ENCODE data around the gene MEPCE.

Gene MEPCE

GRCh38 chr7:100465299-100465698 is 35.7 kb downstream of the MEPCE start:
- DNase-seq, result no peak

GRCh38 chr7:100465702-100466311 is 36.2 kb downstream of the MEPCE start:
- DNase-seq, result no peak

DNA sequence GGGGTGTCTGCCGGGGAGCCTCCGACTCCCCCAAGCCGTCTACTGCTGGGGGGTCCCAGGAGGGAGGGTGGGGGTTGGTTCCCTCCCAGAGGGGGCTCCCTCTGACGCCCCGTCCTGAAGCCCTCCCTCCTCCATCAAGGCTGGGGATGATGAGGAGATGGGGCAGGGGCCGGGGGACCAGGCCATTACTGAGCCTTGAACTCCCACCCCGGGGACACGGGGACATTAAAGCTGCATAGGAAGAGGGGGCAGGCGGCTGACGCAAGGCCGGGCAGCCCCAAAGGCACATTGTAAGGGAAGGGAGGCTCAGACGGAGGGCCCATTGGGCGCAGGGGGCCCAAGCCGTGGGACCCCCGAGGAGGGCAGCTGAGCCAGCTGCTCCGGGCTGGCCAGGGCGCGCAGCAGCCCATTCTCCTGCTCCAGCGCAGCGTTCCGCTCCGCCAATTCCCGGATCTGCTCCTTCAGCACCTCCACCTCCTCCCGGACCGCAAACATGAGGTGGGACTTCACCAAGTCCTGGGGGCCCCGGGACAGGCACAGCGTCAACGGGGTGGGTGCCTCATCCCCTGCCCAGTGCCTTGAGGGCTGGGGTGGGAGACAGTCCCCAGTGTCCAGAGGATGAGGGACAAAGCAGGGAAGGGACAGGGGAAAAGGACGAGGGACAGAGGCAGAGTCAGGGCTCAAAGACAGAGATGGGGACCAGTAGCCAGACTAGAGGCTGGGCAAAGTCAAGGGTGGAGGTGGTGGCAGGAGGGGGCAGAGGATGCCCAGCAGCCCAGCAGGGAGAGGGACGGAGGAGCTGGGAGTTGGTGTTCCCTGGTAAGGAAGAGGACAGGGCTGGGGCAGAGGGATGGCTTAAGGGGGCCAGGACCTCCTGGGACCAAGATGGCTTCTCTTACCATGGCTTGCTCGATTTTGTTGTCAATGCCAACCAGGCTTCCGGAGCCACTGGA is 37.3 kb downstream of the MEPCE start:
- DNase-seq, result no peak

DNA sequence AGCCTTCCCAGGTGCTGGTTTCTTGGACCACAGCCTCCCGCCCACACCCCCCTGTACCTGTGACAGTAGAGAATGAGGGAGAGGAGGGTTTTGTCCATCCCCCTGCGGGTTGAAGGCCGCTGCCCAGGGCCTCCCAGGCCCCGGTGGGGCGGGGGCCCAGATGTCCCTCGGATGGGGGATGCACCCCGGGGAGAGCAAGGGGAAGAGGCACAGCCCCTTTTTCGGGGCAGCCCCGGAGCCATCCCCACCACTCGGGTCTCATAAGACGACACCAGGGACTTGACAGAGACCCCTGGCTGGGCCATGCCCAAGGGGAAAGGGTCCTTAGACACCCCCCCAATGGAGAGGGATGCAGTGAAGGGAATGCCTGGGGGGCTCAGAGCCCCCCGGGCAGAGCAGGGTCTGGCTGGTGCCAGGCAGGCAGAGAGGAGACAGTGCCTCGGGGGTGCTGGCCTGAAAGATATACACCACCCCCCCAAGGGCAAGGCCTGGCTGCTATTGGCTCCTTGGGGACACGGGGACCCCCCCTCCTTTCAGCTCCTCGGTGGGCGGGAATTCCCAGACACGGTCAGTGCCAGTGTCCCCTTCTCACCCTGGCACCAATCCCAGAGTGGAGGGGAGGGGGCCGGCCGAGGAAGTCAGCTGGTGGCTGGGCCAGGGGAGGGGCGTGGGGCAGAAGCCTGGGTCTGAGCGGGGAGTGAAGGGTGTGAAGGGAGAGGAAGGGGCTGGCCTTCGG is 38.2 kb downstream of the MEPCE start:
- DNase-seq, result no peak

GRCh38 chr7:100469227-100470044 is 39.8 kb downstream of the MEPCE start:
- peak; percentile 86 for DNase-seq

DNA sequence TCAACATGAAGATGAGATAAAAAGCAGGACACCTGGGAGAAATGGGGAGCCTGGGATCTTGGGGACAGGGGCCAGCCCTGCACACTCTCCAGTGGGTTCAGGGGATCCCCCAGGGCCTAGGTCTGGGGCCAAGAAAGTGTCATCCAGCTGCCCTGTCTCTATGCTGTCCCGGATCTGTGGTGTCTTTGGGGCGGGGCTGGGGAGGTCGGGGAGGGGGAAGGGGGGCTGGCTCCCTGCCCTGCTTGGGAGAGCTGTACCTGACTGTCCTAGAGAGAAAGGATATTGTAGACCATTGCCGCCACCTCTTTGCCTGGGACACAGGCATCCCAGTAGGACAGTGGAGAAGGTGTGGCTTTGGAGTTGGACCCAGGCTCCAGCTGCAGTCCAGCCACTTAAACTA is 41.4 kb downstream of the MEPCE start:
- no peak for DNase-seq

GRCh38 chr7:100472121-100472851 is 42.7 kb downstream of the MEPCE start:
- no peak for DNase-seq

DNA sequence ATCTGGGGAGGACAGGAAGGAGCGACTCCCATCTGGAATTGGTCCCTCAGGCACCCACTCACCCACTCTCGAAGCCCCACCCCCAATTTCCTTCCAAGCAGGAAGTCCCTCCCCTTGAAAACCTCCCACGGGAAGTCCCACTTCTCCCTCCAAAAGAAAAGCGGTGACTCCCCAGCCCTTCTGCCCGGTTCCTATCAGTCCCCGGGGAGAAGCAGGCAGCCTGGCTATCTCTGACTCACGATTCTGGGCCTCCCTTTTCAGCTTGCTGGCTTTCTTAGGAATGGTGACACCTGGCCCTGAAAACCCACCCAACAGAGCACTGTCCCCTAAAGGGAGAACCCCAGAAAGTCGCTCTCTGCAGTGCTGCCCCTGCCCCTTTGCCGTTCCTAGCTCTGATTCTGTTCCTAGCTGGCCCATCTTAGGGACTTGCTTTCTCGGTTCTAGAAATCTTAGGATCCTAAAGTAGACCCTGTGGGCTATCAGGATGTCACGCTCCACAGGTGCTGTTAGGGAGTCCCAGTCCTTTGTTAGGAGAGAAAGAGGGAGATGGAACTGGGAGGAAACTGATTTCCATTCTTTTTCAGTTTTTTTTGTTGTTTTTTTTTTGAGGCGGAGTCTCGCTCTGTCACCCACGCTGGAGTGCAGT is 43.3 kb downstream of the MEPCE start:
- DNase-seq, result no peak

- no peak for DNase-seq
Measured at GRCh38 chr7:100475549-100475948, 45.9 kb downstream of the MEPCE start.

DNA sequence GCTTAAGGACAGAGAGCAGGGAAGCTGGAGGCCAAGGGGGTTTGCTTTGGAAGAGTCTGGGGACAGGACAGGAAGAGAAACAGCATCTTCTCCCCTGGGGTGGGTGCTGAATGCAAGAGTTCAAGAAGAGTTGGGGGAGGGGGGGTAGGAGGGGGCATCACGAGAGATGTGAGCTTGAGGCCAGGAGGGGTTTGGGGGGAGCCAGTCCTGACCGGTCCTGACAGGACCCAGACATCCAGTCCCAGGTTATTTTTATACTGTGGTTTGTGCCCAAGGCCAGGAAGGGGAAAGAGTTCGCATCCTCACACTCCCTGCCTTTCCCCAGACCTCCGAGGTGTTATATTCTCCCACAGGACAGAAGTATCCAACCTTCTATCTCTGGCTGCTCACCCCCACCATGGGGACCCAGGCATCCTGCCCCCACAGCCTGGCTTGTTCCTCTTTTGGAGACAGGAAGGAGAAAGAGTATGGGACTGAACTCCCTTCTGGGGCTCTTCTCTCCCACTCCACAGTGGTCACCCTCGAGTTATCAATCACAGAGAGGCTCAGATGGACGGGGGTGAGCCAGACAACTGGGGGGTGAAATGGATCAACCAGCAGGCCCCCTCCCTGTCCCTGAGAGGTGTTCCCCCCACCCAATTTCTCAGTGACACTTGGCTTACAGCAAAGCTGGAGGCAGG is 46.6 kb downstream of the MEPCE start:
- DNase-seq, result no peak

- DNase-seq, result peak; percentile 35
Measured at GRCh38 chr7:100476903-100477870, 47.6 kb downstream of the MEPCE start.

GRCh38 chr7:100477871-100478267 is 48.2 kb downstream of the MEPCE start:
- no peak for DNase-seq

DNA sequence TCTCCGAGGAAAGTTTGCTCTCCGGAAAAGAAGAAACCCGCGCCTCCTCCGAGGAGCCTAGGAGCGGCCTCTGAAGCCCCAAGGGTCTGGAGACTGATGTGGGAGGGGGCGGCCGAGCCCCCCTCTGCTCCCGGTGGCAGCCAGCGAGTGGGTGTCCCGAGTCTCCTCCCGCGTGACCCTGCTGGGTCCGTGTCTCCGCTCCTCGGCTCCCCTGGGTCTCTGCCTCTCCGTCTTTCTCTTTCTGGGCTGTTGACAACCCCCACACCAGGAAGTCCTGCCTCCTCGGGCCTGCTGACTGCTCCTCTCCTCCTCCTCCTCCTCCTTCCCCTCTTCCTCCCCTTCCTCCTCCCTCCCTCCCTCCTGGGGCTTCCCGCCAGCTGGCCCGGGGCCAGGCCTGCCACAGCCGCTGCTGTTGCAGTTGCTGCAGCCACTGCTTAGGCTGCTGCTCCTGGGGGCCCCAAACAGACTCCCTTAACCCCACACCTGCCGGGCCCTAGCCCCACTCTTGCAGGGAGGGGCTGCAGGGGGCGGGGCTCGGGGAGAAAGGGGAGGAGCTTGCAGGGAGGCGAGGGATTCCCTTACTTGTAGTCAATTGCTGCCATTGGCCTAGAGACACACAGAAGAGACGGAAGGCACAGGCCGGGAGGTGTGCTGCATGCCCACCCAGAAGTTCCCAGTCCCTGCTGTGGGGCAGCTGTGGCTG is 49.5 kb downstream of the MEPCE start, which contains the start of gene TSC22D4:
Gene TSC22D4, minus strand, starts transcription at position 257 of the 703 bp plus-strand sequence. CDS start 1,176 bp downstream, outside the sequence.
- peak; percentile 91 for DNase-seq

GRCh38 chr7:100481466-100481865 is 51.8 kb downstream of the MEPCE start:
- DNase-seq, result no peak

- no peak for DNase-seq
Measured at GRCh38 chr7:100482728-100483089, 53.1 kb downstream of the MEPCE start.

DNA sequence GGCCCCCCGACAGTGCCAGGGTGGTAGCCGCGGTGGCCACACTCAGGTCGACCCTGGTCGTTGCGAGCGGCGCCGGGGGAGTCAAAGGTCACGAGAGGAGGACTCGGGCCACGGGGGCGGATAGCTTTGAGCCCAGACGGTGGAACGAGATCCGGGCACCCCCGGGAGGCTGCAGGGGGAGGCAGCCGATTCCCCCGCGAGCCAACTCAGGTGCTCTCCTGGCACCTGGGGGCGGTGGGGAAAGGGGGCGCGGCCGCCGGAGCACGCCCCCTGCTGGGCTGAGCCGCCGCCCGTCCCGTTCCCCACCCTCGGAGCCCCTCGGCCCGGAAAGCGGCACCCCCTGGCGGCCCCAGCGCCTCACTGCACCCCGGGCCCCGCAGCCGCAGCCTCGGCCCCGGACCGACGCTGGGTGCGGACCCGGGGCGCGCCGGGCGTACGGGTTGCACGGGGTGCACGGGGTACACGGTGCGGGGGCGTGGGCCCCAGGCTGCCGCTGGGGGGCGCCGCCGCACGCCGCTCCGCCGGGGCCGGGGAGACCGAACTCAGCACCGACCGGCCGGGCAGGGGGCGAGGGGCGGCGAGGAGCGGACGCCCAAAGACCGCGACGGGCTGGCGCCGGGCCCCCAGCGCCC is 53.6 kb downstream of the MEPCE start:
- DNase-seq, result peak; percentile 83

Measured in activated gamma-delta T cell treated with Interleukin-2 at 50 U/mL for 16 hours (primary cell).